H1 (cell line): ENCODE results near the gene TYRO3. TPM values are rescaled to one million over a fixed set of nuclear protein-coding genes. Genes with fewer than 3 reads are reported as not detected.

Experiments used
- ATF2 ChIP-seq: IDR thresholded peaks from 2 replicates; pipeline ENCODE4 v1.6.1; 2012; ENCODE audit warnings: low read length, inconsistent platforms
- BCL11A ChIP-seq, 2 experiments: IDR thresholded peaks; one replicate each; pipeline ENCODE4 v1.6.1; 2011; ENCODE audit warnings: low read depth in 2 of 2, low read length in 2 of 2, mild to moderate bottlenecking in 2 of 2
- CBX5 ChIP-seq: fragments of 300-800, 300-1000 bp; sonication (generic); IDR thresholded peaks from 2 replicates; pipeline ENCODE4 v1.7.1; 2016; ENCODE audit warnings: antibody characterized with exemption, low read length, low read depth
- CHD2 ChIP-seq: IDR thresholded peaks from 2 replicates; pipeline ENCODE4 v1.6.1; 2012; ENCODE audit warnings: low read length, improper control_type of control experiment
- CREB1 ChIP-seq: IDR thresholded peaks from 2 replicates; pipeline ENCODE4 v1.6.1; 2012; ENCODE audit warnings: inconsistent platforms
- CTCF ChIP-seq, 3 experiments: IDR thresholded peaks; 1 replicate in 2 of 3; 2 replicates in 1 of 3; pipeline versions ENCODE4 v1.5.1 to v1.6.1; 2011; ENCODE audit warnings: low read length in 3 of 3, mild to moderate bottlenecking in 3 of 3, inconsistent platforms in 2 of 3, low read depth in 1 of 3, moderate library complexity in 1 of 3; ENCODE audit not compliant: insufficient read depth in 1 of 3; ENCODE audit errors: control extremely low read depth in 1 of 3
- EGR1 ChIP-seq: IDR thresholded peaks from 2 replicates; pipeline ENCODE4 v1.6.1; 2011; ENCODE audit warnings: low read depth, low read length, borderline replicate concordance
- KDM1A ChIP-seq: fragments of 200-600, 300-600 bp; sonication (generic); IDR thresholded peaks from 2 replicates; pipeline ENCODE4 v1.7.1; 2016; ENCODE audit warnings: mild to moderate bottlenecking, low read length, borderline replicate concordance
- PHF8 ChIP-seq: fragments of 200-600 bp; sonication (generic); conservative IDR thresholded peaks from 2 replicates; pipeline ENCODE4 v1.7.1; 2012; ENCODE audit warnings: low read depth, mild to moderate bottlenecking, inconsistent platforms, low read length, moderate library complexity
- RAD21 ChIP-seq, 2 experiments: IDR thresholded peaks in 1 of 2; conservative IDR thresholded peaks in 1 of 2; 2 replicates each; pipeline ENCODE4 v1.6.1; 2011; ENCODE audit warnings: low read depth in 2 of 2, low read length in 2 of 2, improper control_type of control experiment in 1 of 2, inconsistent platforms in 1 of 2, mild to moderate bottlenecking in 1 of 2, moderate library complexity in 1 of 2
- SIN3A ChIP-seq, 2 experiments: IDR thresholded peaks in 1 of 2; conservative IDR thresholded peaks in 1 of 2; 2 replicates each; pipeline ENCODE4 v1.6.1; 2011 to 2012; ENCODE audit warnings: low read length in 2 of 2, improper control_type of control experiment in 1 of 2, low read depth in 1 of 2, mild to moderate bottlenecking in 1 of 2
- SP1 ChIP-seq: IDR thresholded peaks from 2 replicates; pipeline ENCODE4 v1.6.1; 2011; ENCODE audit warnings: low read depth, low read length
- SP2 ChIP-seq: IDR thresholded peaks from 2 replicates; pipeline ENCODE4 v1.6.1; 2012; ENCODE audit warnings: mild to moderate bottlenecking, low read length, inconsistent platforms
- SRF ChIP-seq: IDR thresholded peaks from 2 replicates; pipeline ENCODE4 v1.6.1; 2011; ENCODE audit warnings: mild to moderate bottlenecking, low read depth, low read length, moderate library complexity
- TAF1 ChIP-seq: IDR thresholded peaks from 2 replicates; pipeline ENCODE4 v1.6.1; 2011; ENCODE audit warnings: mild to moderate bottlenecking, low read depth, low read length
- TAF7 ChIP-seq: optimal IDR thresholded peaks from 2 replicates; pipeline ENCODE3; 2011; ENCODE audit warnings: low read depth, mild to moderate bottlenecking, inconsistent platforms, low read length, moderate library complexity, borderline replicate concordance
- TBP ChIP-seq: IDR thresholded peaks from 2 replicates; pipeline ENCODE4 v1.6.1; 2011; ENCODE audit warnings: low read depth, low read length, improper control_type of control experiment
- TCF12 ChIP-seq: IDR thresholded peaks from 2 replicates; pipeline ENCODE4 v1.6.1; 2011; ENCODE audit warnings: low read depth, mild to moderate bottlenecking, low read length
- TEAD4 ChIP-seq: IDR thresholded peaks from 2 replicates; pipeline ENCODE4 v1.6.1; 2012; ENCODE audit warnings: low read depth, low read length, inconsistent platforms, mixed read lengths
- polyA plus RNA-seq, 7 experiments: library from polyadenylated mRNA; depleted of rRNA in 3 of 7; stranded (reverse) in 5 of 7; unstranded in 2 of 7; fragments of >200 nt in 5 of 7; fragments of 200-250 nt in 2 of 7; gene quantifications; 1 replicate in 5 of 7; 2 replicates in 1 of 7; 4 replicates in 1 of 7; pipeline versions ENCODE4 v1.2.1 to v1.2.3, GENCODE V29; 2011 to 2013; ENCODE audit warnings: missing spikeins in 2 of 7, mixed read lengths in 2 of 7
- total RNA-seq: library from RNA; stranded (reverse); fragmentation: NEBNext Ultra II Directional; extraction: Animal tissue kit (Norgen Biotek cat#: 25700); gene quantifications from 2 replicates; pipeline ENCODE4 v1.2.1, GENCODE V29; 2021

TYRO3 gene
- total and polyA plus RNA-seq, 2 of the 8 experiments (the other 6 are each of a cell fraction or from before 2014, with no cell fraction given), result 82.7 to 98.8 TPM

GRCh38 chr15:41603941-41604911 is 45.2 kb downstream of the TYRO3 start (continued):
- no peak for TF ChIP-seq TAF7
- peak; percentile 85 to 86 (median 86) for TF ChIP-seq CTCF (IDR thresholded peaks at IDR 0.05; ENCODE audit: control extremely low read depth in 1 of 3, insufficient read depth in 1 of 3, low read depth in 1 of 3, low read length in 3 of 3)
- TF ChIP-seq TAF1, result no peak
- TF ChIP-seq TCF12, result no peak
- 0 out of 2 replicates have a peak, but pooled peaks have one; percentile 47 for TF ChIP-seq KDM1A
- TF ChIP-seq CHD2, result no peak
- TF ChIP-seq BCL11A (IDR thresholded peaks at IDR 0.05; ENCODE audit: low read depth in 2 of 2, low read length in 2 of 2), result no peak
- TF ChIP-seq ATF2, result peak; percentile 82; the same call in 1 of the 2 replicates
- no peak for TF ChIP-seq CBX5
- no peak for TF ChIP-seq SRF
- TF ChIP-seq SIN3A (conservative IDR thresholded peaks at IDR 0.05 in 1 of 2, IDR thresholded peaks at IDR 0.05 in 1 of 2; ENCODE audit: low read depth in 1 of 2, low read length in 2 of 2), result peak in 1 of 2 experiments; percentile 39; a peak in 1 of 4 replicates
- no peak for TF ChIP-seq SP2
- no peak for TF ChIP-seq EGR1
- TF ChIP-seq TEAD4, result no peak
- TF ChIP-seq PHF8, result no peak
- TF ChIP-seq RAD21 (IDR thresholded peaks at IDR 0.05 in 1 of 2, conservative IDR thresholded peaks at IDR 0.05 in 1 of 2; ENCODE audit: low read depth in 2 of 2, low read length in 2 of 2), result peak; percentile 72 to 81
- peak; percentile 53; the same call in 1 of the 2 replicates for TF ChIP-seq CREB1
- TF ChIP-seq SP1, result no peak
- no peak for TF ChIP-seq TBP
